GM19238 (cell line): ENCODE data around the gene ADAMTS20.

Source experiments
- DNase-seq: peaks from one replicate; pipeline ENCODE4 v3.0.0; 2011; ENCODE audit warnings: low spot score; ENCODE audit not compliant: insufficient read length

The ADAMTS20 gene

GRCh38 chr12:43315961-43316360 is 236.0 kb downstream of the ADAMTS20 start:
- no peak for DNase-seq

GRCh38 chr12:43312991-43313505 is 239.0 kb downstream of the ADAMTS20 start:
- no peak for DNase-seq

- DNase-seq, result no peak
These were observed 241.4 kb downstream of the ADAMTS20 start for GRCh38 chr12:43310596-43310995.

DNA sequence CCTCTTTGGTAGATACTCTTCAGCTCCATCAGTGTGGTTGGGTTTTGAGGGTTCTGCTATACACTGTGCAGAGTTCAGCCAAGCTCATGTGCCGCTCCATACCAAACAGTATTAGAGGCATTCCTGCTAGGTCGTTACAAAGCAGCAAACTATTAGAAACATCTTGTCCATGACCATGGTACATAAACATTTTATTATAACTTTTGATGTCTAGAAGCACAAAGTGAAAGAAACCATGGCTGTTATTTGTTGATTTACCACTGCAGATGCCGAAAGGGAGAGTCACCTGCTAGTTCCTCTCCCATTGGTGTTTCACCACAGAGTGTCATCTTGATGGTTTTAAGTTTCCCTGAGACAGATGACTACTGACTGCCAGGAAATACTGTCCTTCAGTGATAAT is 242.0 kb downstream of the ADAMTS20 start:
- DNase-seq, result no peak

DNA sequence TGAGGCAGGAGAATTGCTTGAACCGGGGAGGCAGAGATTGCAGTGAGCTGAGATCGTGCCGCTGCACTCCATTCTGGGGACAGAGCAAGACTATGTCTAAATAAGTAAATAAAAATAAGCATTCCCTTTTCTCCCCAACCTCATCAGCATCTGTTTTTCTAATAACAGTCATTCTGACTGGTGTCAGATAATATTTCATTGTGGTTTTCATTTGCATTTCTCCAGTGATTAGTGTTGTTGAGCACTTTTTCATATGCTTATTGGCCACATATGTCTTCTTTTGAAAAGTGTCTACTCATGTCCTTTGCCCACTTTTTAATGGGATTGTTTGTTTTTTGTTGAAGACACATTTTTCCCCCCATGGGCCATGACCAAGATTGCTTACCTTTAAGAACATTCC is 243.2 kb downstream of the ADAMTS20 start:
- no peak for DNase-seq

DNA sequence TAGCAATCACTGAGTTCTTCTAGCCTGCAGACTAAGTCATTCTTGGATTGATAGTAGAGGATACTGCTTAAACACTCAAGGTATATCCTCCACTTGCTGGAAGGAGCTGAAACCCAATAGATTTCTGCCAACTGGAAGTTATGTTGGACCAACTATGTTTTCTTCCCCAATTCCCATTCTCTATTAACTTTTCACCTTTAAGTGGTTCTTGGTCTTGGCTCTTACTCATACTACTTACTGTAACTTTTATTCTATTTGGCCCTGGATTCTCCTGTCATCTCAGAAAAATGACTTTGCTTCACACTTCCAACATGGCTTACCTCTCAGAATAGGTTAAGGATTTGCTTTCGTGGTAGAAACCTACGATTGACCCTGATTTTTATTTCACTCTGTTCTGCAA is 244.9 kb downstream of the ADAMTS20 start:
- no peak for DNase-seq

DNA sequence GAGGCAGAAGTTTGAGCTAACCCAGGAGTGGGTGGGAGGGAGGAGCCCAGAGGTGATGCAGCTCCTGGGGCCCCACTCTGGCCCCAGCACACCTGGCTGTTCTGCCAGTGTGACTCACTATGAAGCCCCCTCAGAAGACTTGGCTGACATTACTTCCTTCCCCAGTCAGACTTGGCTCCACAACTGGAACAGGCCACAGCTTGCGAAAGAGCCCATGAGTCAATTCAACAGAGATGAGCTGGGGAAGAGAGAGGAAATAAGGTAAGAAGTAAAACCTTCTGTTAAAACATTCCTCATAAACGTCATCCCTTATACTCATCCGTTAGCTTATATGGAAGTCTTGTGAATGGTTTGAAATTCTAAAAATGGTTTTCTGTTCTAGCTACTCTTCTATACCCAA is 245.9 kb downstream of the ADAMTS20 start:
- no peak for DNase-seq

GRCh38 chr12:43305065-43305464 is 246.9 kb downstream of the ADAMTS20 start:
- no peak for DNase-seq
